ENCODE results near the gene LOXL1.

GRCh38 chr15:73922186-73923151 is 3.8 kb upstream of the LOXL1 start:
- TF ChIP-seq CTCF (IDR thresholded peaks at IDR 0.05) (no peak), POLR2A (IDR thresholded peaks at IDR 0.05) (no peak)

All from heart left ventricle (tissue), 13 donors.